NCI-H510A (cell line): ENCODE data around the gene UGT1A7.
"Not testable (repeated sequence)": the region's sequence is repeated elsewhere in the genome, so short reads cannot be mapped to it uniquely, and the experiment has no call there.

Source experiments
- DNase-seq: peaks from one replicate; lab custom pipeline; 2025; lab: John Stamatoyannopoulos, UW

The UGT1A7 gene

GRCh38 chr2:233680361-233681045 is 1.2 kb upstream of the UGT1A7 start:
- no peak for DNase-seq

DNA sequence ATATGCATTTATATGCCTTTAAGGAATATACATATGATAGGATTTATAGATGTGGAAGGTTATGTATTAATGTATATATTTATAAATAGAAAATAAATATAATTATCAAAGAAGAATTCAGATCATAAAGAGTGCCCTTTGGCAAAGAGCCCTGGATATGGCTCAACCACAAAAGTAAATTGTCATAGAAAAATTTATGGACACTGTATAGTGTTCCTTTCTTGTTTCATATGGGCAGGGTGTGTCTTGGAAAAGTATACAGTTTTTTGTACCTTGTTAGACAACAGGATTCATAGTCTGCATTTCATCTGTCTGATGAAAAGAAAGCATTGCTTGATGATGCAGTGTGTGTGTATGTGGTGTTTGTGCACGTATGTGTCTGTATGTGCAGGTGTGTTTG is 2.9 kb downstream of the UGT1A7 start:
- no peak for DNase-seq

DNA sequence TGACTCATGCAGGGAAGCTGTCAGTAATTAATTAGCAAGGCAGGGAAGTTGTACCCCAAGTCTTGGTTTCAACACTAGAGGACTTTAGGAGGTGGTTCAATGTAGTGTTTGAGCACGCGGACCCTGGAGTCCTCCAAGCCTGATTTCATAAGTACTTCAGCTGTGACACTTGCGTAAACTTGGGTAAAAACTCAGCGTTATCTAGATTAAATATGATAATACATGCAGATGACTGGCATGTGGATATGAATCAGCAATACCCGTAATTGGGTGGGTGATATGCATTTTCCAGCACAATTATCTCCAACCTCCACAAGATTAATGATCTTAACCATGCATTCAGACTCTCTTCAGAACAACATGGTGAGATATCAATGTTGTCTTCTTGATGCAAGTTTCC is 5.2 kb downstream of the UGT1A7 start:
- no peak for DNase-seq

DNA sequence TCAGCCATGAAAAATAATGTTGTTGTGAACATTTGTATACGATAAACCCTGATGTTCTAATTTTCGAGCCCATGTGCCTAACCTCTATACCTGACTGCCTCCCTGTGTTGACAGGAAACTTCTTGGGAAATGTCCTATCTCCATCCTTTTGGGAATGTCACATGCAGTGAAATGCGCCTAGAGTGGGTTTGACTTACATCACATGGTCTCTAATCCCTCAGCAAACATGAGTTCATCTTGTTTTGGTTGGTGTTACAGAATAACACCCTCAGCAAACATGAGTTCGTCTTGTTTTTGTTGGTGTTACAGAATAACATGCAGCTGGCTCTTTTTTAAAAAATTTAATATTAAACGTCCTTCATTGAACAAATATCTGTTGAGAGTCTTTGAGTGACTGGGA is 6.6 kb downstream of the UGT1A7 start:
- no peak for DNase-seq

- no peak for DNase-seq
These were observed 7.3 kb downstream of the UGT1A7 start for GRCh38 chr2:233689031-233689430.

DNA sequence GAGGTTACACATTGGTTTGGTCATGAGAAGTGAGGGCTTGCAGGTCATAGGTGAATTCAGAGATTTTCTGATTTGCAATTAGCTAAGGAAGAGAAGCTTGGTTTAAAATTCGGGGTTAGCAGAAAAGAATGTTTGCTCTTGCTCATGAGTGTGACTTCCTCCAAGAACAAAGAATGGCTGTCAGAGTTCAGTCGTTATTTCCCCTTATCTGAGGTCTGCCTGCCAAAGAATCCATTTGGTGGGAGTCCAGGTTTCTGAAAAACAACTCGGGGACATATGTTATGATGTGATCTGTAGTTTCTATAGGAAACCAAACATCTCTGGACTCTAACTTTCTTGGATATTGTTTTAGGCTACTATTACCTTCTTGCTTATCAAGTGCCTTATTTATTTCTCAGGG is 7.8 kb downstream of the UGT1A7 start:
- no peak for DNase-seq

- DNase-seq = no peak
These were observed 8.7 kb downstream of the UGT1A7 start for GRCh38 chr2:233690444-233690843.

DNA sequence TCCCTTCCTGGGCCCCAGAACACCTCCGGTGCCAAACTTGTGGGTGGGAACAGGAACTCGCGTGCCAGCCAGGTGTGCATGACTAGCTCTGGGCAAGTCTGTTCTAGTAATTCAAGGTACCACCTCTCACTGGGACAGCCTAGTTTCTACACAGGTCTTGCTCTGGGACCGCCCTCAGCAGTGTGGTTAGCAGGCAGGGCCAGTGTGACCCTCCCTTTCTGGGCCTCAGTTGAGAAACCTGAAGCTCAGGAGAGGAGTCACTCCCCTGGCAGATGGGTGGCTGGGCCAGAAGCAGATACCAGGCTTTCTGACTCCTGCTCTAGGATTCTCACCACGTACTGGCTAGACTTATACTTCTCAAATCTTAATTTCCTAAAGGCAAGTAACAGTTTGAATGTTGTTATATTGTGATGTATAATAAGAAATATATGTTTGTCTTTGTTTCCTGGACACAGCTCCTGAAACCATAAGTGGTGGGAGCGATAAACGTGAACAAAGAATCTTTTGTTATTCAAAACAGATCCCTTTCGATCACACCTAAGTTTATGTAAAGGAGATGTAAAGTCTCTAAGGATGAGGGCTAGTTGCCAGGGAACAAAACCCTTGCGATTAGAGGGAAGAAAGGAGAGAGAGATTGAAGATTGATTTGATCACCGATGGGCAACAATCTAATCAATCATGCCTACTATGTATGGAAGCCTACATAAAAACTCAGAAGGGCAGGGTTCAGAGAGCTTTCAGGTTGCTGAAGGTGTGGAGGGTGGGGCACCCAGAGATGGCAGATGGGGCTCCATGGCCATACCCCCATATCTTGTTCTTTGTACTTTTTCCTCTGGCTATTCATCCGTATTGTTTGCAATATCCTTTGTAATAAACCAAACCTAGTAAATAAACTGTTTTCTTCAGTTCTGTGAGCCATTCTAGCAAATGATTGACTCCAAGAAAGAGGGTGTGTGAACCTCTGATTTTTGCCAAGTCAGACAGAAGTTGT is 10.0 kb downstream of the UGT1A7 start:
- no peak for DNase-seq

GRCh38 chr2:233692648-233693047 is 10.9 kb downstream of the UGT1A7 start, which contains the start of gene UGT1A6:
UGT1A6 (plus strand) TSS chr2:233692890; CDS start chr2:233693005, 115 bp downstream.
- DNase-seq = no peak

DNA sequence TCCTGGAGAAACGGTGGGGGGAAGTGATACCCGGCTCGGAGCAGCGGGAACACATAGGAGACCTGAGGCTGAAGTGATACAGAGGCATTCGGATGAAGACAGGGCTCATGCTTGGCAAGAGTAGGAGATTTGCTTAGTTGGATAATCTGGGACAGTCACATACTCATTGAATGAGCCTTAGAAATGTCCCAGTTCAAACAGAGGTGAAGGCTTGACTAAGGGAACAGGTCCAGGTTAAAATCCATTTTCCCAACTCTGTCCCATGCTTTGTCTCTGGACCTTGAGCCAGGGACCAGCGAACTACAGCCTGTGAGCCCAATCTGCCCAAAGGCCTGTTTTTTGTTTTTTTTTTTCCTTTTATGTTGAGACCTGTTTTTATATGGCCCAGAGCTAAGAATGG is 12.3 kb downstream of the UGT1A7 start:
- DNase-seq = no peak

DNA sequence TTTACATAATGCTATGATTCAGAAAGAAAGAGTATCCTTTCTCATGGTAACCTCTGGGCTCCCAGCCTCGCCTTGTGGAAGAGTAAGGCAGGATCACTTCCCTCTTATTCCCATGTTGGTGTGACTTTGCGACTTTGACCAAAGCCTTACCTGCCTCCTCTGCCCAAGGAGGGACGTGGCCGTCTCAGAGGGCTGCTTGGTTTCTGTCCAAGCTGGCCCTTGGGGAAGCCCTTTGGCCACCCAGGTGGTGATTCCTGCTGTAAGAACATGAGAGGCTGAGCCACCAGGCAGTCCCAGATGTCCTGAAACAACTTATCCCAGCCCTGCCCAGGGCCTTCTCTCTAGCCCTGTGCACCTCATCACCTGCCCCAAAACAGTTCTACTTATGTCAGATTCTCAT is 17.0 kb downstream of the UGT1A7 start:
- no peak for DNase-seq

DNA sequence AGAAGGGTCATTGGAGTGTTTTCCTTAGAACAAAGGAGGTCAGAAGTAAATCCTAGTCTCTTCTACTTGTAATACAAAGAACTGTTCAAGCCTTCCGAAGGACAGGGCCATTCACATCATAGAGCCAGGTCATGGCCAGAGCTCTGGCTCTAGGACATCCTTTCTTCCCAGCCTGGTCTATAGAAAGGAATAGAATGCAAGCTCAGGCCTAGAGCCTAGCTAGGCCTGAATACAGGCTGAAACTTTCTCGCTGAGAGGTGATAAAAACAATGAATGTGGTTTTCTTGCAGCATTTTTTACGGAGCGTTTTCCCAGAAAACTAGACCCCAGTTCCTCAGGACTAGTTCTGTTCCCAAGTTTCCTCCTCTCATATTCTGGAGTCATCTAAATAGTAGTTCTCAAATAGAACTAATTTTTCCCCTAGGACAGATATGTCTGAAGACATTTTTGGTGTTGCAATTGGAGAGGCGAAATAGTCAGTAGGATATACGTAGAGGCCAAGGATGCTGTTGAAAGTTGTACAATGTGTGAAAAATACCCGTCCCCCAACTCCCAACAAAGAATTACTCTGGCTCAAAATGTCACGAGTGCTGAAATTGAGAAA is 17.8 kb downstream of the UGT1A7 start:
- no peak for DNase-seq

GRCh38 chr2:233700028-233700635 is 18.4 kb downstream of the UGT1A7 start:
- DNase-seq = no peak

DNA sequence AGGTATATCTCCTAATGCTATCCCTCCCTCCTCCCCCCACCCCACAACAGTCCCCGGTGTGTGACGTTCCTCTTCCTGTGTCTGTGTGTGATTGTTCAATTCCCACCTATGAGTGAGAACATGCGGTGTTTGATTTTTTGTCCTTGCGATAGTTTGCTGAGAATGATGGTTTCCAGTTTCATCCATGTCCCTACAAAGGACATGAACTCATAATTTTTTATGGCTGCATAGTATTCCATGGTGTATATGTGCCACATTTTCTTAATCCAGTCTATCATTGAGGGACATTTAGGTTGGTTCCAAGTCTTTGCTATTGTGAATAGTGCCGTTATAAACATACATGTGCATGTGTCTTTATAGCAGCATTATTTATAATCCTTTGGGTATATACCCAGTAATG is 19.1 kb downstream of the UGT1A7 start:
- not testable (repeated sequence) for DNase-seq

DNA sequence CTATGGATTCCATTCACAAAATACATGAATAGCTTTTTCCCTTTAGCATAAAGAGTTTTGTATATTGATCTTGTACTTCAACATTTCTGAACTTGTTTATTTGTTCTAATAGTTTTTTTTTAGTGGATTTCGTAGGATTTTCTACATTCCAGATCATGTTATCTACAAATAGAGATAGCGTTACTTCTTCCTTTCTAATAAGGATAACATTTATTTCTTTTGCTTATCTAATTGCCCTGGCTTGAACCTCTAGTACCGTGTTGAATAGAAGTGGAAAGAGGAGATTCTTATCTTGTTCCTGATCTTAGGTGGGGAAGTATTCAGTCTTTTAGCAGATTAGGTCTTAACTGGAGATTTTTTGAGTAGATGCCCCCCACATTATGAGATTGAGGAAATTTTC is 20.5 kb downstream of the UGT1A7 start:
- no peak for DNase-seq

- DNase-seq = no peak
These were observed 24.3 kb downstream of the UGT1A7 start for GRCh38 chr2:233705911-233706506.

- no peak for DNase-seq
These were observed 25.0 kb downstream of the UGT1A7 start for GRCh38 chr2:233706720-233707119.

GRCh38 chr2:233707940-233708644 is 26.4 kb downstream of the UGT1A7 start:
- no peak for DNase-seq

DNA sequence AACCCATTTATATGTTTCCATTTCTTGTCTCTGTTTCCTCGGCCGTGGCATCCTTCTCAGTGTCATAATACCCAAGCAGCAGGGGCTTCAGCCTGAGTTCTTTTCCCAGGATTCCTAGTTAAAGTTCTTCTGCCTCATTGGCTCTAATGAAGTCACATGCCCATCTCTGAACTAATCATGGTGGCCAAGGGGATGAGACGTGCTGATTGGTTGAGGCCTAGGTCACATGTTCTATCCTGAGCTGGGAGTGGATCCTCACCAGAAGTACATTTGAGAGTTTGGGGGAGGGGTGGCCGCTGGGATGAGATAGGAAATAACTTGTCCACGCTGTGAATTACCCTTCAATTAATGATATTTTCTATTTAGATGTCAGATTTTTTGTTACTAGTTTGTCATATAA is 27.2 kb downstream of the UGT1A7 start:
- DNase-seq = no peak

DNA sequence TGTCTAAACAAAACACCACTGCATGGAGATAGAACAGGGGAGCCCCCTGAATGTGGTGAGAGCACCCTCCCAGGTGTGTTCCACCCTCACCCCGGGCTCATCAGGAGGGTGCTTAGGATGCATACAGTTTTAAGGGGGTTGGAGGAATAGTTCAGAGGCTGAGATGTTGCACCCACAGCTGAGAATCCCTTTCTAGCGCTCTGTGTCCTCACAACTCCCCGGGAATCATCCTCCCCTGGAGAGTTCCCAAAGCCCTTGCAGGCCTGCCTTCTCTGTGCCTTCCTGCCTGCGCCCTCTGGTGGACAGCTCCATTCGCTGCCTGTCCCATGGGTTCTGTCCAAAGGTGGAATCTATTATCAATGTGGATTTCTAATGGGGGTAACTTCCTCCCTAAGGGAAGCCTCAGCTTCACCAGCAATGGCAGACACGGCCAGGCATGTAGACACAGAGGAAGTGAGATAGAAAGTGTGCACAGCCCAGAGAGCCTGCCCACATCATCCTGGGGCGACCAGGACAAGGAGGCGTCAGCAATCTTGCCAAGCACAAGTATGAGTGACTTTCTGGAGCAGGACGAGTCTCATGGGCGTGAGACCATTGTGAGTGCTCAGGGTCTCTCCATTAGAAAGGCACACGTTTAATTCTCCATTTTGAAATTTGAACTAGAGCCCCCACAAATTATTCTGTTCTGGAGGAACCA is 29.8 kb downstream of the UGT1A7 start:
- peak; percentile 70 for DNase-seq
